ENCODE results near the gene PRKCQ. TPM values are rescaled to one million over a fixed set of nuclear protein-coding genes. Genes with fewer than 3 reads are reported as not detected.

The PRKCQ gene
- total RNA-seq, 3 donors from 2014 or later = 1.5 to 2.2 (median 1.6) TPM

DNA sequence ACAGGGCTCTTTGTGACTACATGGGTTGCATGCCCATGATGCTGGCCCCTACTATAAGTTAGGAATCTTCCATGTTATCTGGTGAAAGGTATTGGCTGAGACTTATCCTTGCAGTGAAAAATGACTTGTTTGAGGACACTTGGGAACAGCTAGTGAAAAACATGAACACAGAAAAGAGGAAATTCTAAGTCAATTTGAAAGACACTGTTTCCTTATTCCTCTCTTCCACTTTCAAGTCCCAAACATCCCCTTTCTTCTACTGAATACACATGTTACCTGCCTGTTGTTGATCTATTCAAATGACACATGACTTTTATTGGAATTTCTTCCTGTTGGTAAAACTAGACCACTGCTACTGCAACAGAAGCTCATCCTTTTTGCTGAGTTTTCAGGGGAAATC lies 29.5 kb upstream of the PRKCQ start:
- intact Hi-C loops (cut with DNase I, micrococcal nuclease) = no loop called here
- no peaks in the 10 kb centered on the region for H3K4me1 ChIP-seq (ENCODE audit: low read depth)
- no peaks in the 10 kb centered on the region for H3K9me3 ChIP-seq
- no peak overlapping the region for H3K4me3 ChIP-seq
- DNase-seq = no peak
- ATAC-seq = no peak
- no peaks in the 10 kb centered on the region for H3K36me3 ChIP-seq (ENCODE audit: low read depth)
- TF ChIP-seq, protein P1, sequence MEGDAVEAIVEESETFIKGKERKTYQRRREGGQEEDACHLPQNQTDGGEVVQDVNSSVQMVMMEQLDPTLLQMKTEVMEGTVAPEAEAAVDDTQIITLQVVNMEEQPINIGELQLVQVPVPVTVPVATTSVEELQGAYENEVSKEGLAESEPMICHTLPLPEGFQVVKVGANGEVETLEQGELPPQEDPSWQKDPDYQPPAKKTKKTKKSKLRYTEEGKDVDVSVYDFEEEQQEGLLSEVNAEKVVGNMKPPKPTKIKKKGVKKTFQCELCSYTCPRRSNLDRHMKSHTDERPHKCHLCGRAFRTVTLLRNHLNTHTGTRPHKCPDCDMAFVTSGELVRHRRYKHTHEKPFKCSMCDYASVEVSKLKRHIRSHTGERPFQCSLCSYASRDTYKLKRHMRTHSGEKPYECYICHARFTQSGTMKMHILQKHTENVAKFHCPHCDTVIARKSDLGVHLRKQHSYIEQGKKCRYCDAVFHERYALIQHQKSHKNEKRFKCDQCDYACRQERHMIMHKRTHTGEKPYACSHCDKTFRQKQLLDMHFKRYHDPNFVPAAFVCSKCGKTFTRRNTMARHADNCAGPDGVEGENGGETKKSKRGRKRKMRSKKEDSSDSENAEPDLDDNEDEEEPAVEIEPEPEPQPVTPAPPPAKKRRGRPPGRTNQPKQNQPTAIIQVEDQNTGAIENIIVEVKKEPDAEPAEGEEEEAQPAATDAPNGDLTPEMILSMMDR (IDR thresholded peaks at IDR 0.05) = no peak

DNA sequence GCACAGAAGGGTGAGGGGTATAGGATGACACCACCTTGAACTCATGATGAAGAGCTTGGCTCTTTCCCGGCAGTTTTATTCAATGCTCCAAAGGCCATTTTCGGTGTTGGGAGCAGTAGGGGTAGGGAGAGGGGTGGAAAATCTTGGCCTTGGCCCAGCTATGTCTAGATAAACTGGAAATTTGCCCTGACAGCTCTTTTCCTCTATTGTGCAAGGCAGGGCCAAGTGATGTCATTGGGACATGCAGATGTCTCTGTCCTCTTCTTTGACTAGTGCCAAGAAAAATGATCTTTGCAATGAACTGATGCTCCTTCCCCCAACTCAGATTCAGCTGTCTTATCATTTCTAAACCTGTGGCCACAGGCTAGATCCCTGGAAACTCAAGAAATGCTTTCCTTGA lies 27.7 kb upstream of the PRKCQ start:
- intact Hi-C loops (cut with DNase I, micrococcal nuclease) = no loop called here
- Histone ChIP-seq H3K36me3 (ENCODE audit: low read depth) (no peaks in the 10 kb centered on the region), H3K4me1 (ENCODE audit: low read depth) (no peaks in the 10 kb centered on the region), H3K4me3 (no peak overlapping the region), H3K9me3 (no peaks in the 10 kb centered on the region)
- no peak for ATAC-seq
- TF ChIP-seq, protein P1 (IDR thresholded peaks at IDR 0.05) = no peak
- no peak for DNase-seq

DNA sequence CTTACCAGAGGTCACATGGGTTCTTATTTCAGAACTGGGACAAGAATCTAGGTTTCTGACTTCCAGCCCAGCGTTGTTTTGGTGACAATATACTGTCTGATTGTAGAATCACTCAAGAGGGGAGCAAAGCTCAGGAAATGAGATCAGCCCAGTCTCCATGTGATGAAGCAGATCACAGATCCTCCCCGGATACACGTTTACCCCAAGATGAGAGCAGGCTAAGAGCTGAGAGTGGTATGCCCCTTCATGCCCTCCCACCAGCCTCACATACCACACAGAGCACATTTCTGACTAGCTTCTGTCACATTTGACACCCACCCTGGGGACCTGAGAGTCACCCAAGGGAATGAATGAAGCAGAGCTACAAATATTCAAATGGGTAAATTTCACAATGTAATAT lies 27.1 kb upstream of the PRKCQ start:
- ATAC-seq = peak; percentile 12
- TF ChIP-seq, protein P1 (IDR thresholded peaks at IDR 0.05) = no peak
- Histone ChIP-seq H3K9me3 (no peaks in the 10 kb centered on the region), H3K36me3 (ENCODE audit: low read depth) (no peaks in the 10 kb centered on the region), H3K4me1 (ENCODE audit: low read depth) (no peaks in the 10 kb centered on the region), H3K4me3 (no peak overlapping the region)
- intact Hi-C loops (cut with DNase I, micrococcal nuclease) = no loop called here
- DNase-seq = no peak

DNA sequence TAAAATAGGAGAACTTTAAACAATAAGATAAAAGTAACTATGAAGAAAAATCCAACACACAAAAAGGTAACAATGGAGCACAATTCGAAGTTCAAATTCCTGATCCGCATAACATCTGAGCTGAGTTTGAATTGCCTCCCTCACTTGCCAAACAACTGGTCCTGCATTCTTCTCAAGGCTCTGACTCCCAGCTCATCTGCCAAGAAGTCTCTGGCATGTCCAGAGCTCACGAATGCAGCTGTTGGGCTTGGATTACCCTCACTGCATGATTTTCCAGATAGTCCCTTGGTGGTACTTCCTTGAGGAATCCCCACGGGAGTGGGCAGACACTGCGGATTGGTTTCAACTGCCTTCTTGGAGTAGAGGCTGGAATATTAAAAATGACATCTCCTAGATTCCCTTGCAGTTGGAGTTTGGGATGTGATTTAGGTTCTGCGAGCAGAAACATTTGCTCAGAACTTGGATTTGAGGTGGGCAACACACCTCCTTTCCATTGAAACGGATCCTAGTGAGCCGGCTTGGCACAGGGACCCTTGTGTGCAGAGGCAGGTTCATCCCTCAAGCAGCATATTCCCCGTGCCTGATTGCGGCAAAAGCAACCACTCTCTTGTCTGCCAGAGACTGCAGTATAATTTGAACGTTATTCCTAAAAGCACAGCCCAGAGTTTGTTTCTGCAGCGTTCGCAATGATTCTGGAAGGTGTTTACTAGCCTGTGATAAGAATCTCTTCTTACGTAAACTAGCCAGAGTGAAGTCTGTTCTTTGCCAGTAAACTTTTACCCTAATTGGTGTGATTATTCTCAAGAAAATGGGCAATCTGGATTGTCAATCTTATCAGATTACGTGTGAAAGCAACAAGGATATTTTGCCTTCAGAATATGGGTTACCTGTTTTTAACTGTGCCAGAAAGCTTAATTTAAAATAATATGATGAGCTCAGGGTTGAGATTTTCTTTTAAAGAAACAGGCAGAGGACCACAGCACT lies 23.4 kb upstream of the PRKCQ start:
- intact Hi-C loops (cut with DNase I, micrococcal nuclease) = no loop called here
- ATAC-seq (no peak), DNase-seq (no peak)
- Histone ChIP-seq H3K4me1 (ENCODE audit: low read depth) (no peaks in the 10 kb centered on the region), H3K4me3 (no peak overlapping the region), H3K36me3 (ENCODE audit: low read depth) (no peaks in the 10 kb centered on the region), H3K9me3 (no peaks in the 10 kb centered on the region)
- TF ChIP-seq, protein P1 (IDR thresholded peaks at IDR 0.05) = no peak

DNA sequence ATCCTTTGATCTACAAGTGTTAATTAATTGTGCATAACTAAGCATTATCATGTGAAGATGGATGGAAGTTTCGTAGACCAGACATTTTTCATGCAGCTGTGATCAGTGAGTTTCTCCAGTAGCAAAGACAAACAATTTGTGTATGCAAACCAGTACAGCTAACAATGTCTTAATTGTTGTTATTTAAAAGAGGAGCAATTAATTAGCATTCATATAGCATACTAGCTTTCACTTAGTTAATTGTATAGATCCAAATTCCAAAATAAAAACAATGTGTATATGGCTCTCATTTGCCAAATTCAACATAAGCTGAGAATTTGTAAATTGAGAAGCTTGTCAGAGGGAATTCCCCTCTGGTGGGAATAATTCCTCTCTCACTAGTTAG lies 22.6 kb upstream of the PRKCQ start:
- Histone ChIP-seq H3K4me3 (no peak overlapping the region), H3K4me1 (ENCODE audit: low read depth) (no peaks in the 10 kb centered on the region), H3K36me3 (ENCODE audit: low read depth) (no peaks in the 10 kb centered on the region), H3K9me3 (no peaks in the 10 kb centered on the region)
- TF ChIP-seq, protein P1 (IDR thresholded peaks at IDR 0.05) = no peak
- DNase-seq (no peak), ATAC-seq (no peak)
- intact Hi-C loops (cut with DNase I, micrococcal nuclease) = no loop called here
